Measurements from ENCODE around the gene CDKAL1. TPM values are rescaled to one million over a fixed set of nuclear protein-coding genes. Genes with fewer than 3 reads are reported as not detected.

CDKAL1 gene
- total and polyA plus RNA-seq, 9 of the 15 experiments (the other 6 are each of a cell fraction or from before 2014, with no cell fraction given), result 11.2 to 36.3 (median 20.1) TPM

DNA sequence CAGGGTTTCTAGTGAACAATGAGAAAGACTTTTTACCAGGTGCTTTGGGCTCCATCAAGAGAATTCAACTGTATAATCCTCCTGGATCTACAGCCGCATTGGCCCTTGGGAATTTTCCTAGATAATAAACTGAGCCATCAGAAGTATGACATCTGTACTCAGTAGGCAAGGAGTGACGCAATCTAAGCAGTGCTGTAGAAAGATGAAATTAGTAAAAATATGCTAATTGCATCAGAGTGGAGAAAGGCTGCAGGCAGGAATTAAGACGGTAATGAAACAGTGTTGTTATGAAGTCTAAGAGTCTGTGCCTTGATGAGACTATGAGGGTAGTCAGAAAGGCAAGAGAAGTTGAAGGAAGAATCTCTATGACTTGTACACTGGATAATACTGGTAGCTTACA lies 551.4 kb downstream of the CDKAL1 start (continued):
- TF ChIP-seq HNRNPK (IDR thresholded peaks at IDR 0.05; ENCODE audit: low read depth, low read length, poor library complexity, severe bottlenecking) (no peak), ILF3 (IDR thresholded peaks at IDR 0.05; ENCODE audit: borderline replicate concordance) (no peak), SETDB1 (IDR thresholded peaks at IDR 0.05; ENCODE audit: low read length) (no peak), ARID1B (IDR thresholded peaks at IDR 0.05) (no peak), ZNF146 (CRISPR knock-in tag; IDR thresholded peaks at IDR 0.05; ENCODE audit: unreplicated experiment) (no peak), ZNF583 (CRISPR knock-in tag; IDR thresholded peaks at IDR 0.05) (no peak)
- TF ChIP-seq, protein P1, sequence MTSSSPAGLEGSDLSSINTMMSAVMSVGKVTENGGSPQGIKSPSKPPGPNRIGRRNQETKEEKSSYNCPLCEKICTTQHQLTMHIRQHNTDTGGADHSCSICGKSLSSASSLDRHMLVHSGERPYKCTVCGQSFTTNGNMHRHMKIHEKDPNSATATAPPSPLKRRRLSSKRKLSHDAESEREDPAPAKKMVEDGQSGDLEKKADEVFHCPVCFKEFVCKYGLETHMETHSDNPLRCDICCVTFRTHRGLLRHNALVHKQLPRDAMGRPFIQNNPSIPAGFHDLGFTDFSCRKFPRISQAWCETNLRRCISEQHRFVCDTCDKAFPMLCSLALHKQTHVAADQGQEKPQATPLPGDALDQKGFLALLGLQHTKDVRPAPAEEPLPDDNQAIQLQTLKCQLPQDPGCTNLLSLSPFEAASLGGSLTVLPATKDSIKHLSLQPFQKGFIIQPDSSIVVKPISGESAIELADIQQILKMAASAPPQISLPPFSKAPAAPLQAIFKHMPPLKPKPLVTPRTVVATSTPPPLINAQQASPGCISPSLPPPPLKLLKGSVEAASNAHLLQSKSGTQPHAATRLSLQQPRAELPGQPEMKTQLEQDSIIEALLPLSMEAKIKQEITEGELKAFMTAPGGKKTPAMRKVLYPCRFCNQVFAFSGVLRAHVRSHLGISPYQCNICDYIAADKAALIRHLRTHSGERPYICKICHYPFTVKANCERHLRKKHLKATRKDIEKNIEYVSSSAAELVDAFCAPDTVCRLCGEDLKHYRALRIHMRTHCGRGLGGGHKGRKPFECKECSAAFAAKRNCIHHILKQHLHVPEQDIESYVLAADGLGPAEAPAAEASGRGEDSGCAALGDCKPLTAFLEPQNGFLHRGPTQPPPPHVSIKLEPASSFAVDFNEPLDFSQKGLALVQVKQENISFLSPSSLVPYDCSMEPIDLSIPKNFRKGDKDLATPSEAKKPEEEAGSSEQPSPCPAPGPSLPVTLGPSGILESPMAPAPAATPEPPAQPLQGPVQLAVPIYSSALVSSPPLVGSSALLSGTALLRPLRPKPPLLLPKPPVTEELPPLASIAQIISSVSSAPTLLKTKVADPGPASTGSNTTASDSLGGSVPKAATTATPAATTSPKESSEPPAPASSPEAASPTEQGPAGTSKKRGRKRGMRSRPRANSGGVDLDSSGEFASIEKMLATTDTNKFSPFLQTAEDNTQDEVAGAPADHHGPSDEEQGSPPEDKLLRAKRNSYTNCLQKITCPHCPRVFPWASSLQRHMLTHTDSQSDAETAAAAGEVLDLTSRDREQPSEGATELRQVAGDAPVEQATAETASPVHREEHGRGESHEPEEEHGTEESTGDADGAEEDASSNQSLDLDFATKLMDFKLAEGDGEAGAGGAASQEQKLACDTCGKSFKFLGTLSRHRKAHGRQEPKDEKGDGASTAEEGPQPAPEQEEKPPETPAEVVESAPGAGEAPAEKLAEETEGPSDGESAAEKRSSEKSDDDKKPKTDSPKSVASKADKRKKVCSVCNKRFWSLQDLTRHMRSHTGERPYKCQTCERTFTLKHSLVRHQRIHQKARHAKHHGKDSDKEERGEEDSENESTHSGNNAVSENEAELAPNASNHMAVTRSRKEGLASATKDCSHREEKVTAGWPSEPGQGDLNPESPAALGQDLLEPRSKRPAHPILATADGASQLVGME (CRISPR knock-in tag; IDR thresholded peaks at IDR 0.05), result no peak

All from K562 (cell line).